Gastrocnemius medialis (tissue), 4 donors: ENCODE data around the gene ASB2. TPM values are rescaled to one million over a fixed set of nuclear protein-coding genes. Genes with fewer than 3 reads are reported as not detected.

Experiments used
- ATAC-seq, 2 donors: fragments of 150-250 bp; one replicate each; pipeline ENCODE4 v1.9.1; 2016
- DNase-seq, 2 donors: peaks; one replicate each; pipeline ENCODE4 v3.0.0-alpha.2; 2019
- H3K27ac ChIP-seq, 4 donors: fragments of 200-600 bp; sonication (generic); 1 replicate in 1 of 4; 2 replicates in 3 of 4; pipeline ENCODE4 v1.5.1; 2016 to 2018; ENCODE audit warnings: mild to moderate bottlenecking in 2 of 4, moderate library complexity in 1 of 4
- H3K27me3 ChIP-seq, 3 donors: fragments of 200-600 bp; sonication (generic) in 2 of 3; 1 replicate in 1 of 3; 2 replicates in 2 of 3; pipeline versions ENCODE4 v1.5.1 to v1.6.0; 2016 to 2019; ENCODE audit warnings: mild to moderate bottlenecking in 1 of 3, moderate library complexity in 1 of 3
- H3K36me3 ChIP-seq, 2 donors: fragments of 200-600 bp; sonication (generic) in 1 of 2; one replicate each; pipeline ENCODE4 v1.5.1; 2017 to 2018
- H3K4me1 ChIP-seq, 2 donors: fragments of 200-600 bp; sonication (generic) in 1 of 2; one replicate each; pipeline ENCODE4 v1.5.1; 2016 to 2017; ENCODE audit warnings: mild to moderate bottlenecking in 2 of 2
- H3K4me3 ChIP-seq, 4 donors: fragments of 200-600 bp; sonication (generic) in 3 of 4; 1 replicate in 1 of 4; 2 replicates in 3 of 4; pipeline ENCODE4 v1.5.1; 2016 to 2019; ENCODE audit warnings: mild to moderate bottlenecking in 2 of 4
- H3K9me3 ChIP-seq, 3 donors: fragments of 200-600 bp; sonication (generic) in 2 of 3; 1 replicate in 1 of 3; 2 replicates in 2 of 3; pipeline ENCODE4 v1.5.1; 2016 to 2019
- POLR2A ChIP-seq, 2 donors: fragments of 450-650 bp; IDR thresholded peaks; one replicate each; pipeline ENCODE4 v1.6.1; 2017; ENCODE audit warnings: antibody characterized with exemption in 2 of 2, mild to moderate bottlenecking in 2 of 2, moderate library complexity in 2 of 2
- in situ Hi-C, 4 donors: fragments of 200-750 bp; cut with MboI; loops; one replicate each; pipeline versions ENCODE4 v1.15.0 to v1.8.0; 2017; ENCODE audit warnings: low sequenced_read_pairs in 4 of 4
- intact Hi-C: fragments of 100-400 bp; cut with DNase I; formaldehyde crosslinking; loops from one replicate; pipeline ENCODE4 v1.15.1; 2023; ENCODE audit warnings: low total_unique reads
- total RNA-seq, 4 donors: library from RNA; depleted of rRNA; stranded (reverse); fragments of >200 nt; gene quantifications; one replicate each; pipeline versions ENCODE4 v1.1.0 to v1.2.3, GENCODE V29; 2016
- TF ChIP-seq, protein P1 (sequence below), 5 experiments: fragments of 450-650 bp in 3 of 5; fragments of 200-600 bp in 2 of 5; sonication (generic) in 2 of 5; IDR thresholded peaks in 4 of 5; conservative IDR thresholded peaks in 1 of 5; 1 replicate in 4 of 5; 2 replicates in 1 of 5; pipeline ENCODE4 v1.5.1; 2016 to 2019; ENCODE audit warnings: antibody characterized with exemption in 5 of 5, mild to moderate bottlenecking in 3 of 5, moderate library complexity in 3 of 5

Gene ASB2
- total RNA-seq, 4 donors from 2014 or later, result 335 to 819 (median 539) TPM

DNA sequence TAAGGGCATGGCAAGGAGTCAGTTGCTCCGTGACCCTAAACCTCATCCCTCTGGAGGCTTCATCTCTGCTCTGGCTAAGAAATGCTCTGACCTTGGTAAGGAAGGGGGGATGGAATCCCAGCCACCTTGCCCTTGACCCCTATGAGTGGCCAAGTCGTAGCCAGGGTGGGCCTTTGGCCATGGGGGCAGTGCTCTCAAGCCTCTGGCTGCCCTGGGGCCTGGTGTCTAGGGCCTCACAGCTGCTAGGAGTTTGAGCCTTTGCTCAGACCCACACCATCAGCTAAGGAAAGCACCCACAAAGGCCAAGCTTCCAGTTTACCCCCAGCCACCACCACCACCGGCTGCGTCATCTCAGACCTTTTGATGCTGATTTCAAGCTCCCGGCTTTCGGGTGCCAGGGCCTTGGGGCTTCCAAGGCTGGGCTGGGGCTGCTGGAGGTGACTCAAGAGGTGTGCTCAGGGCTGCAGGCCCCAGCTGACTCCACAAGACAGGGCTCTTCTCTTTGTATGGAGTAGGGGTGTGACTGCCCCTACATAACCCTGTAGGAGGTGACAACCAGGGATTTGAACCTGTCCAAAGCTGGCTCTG lies 3.7 kb downstream of the ASB2 start:
- TF ChIP-seq, protein P1, sequence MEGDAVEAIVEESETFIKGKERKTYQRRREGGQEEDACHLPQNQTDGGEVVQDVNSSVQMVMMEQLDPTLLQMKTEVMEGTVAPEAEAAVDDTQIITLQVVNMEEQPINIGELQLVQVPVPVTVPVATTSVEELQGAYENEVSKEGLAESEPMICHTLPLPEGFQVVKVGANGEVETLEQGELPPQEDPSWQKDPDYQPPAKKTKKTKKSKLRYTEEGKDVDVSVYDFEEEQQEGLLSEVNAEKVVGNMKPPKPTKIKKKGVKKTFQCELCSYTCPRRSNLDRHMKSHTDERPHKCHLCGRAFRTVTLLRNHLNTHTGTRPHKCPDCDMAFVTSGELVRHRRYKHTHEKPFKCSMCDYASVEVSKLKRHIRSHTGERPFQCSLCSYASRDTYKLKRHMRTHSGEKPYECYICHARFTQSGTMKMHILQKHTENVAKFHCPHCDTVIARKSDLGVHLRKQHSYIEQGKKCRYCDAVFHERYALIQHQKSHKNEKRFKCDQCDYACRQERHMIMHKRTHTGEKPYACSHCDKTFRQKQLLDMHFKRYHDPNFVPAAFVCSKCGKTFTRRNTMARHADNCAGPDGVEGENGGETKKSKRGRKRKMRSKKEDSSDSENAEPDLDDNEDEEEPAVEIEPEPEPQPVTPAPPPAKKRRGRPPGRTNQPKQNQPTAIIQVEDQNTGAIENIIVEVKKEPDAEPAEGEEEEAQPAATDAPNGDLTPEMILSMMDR (IDR thresholded peaks at IDR 0.05 in 4 of 5, conservative IDR thresholded peaks at IDR 0.05 in 1 of 5), result no peak
- TF ChIP-seq POLR2A (IDR thresholded peaks at IDR 0.05), result peak; percentile 6 to 18
- ATAC-seq (peak in 1 of 2 donors; percentile 3), DNase-seq (peak in 1 of 2 donors; percentile 68)
- in situ Hi-C loops (no loop called here), intact Hi-C loops (no loop called here)
- H3K4me3 ChIP-seq, result peak overlapping the region; percentile 61 to 80 (median 76)
- no peaks in the 10 kb centered on the region for H3K36me3 ChIP-seq
- no peaks in the 10 kb centered on the region for H3K27me3 ChIP-seq
- H3K27ac ChIP-seq, result peak overlapping the region; percentile 97 to 100 (median 98)
- no peaks in the 10 kb centered on the region for H3K9me3 ChIP-seq
- H3K4me1 ChIP-seq, result peaks cover 47 to 60% of the 10 kb centered on the region in 2 donors

GRCh38 chr14:93971635-93972027 lies 4.7 kb downstream of the ASB2 start:
- TF ChIP-seq, protein P1 (IDR thresholded peaks at IDR 0.05 in 4 of 5, conservative IDR thresholded peaks at IDR 0.05 in 1 of 5), result no peak
- TF ChIP-seq POLR2A (IDR thresholded peaks at IDR 0.05), result no peak
- Histone ChIP-seq H3K9me3 (no peaks in the 10 kb centered on the region), H3K4me3 (peak overlapping the region; percentile 31 to 80 (median 67)), H3K36me3 (no peaks in the 10 kb centered on the region), H3K4me1 (peaks cover 56 to 64% of the 10 kb centered on the region in 2 donors), H3K27ac (peak overlapping the region; percentile 97 to 100 (median 98)), H3K27me3 (no peaks in the 10 kb centered on the region)
- in situ Hi-C loops (no loop called here), intact Hi-C loops (loop anchor here (2.0 kb wide), 1 partner anchor 31 kb away; no protein-coding TSS in a partner anchor)
- no peak for ATAC-seq
- no peak for DNase-seq

GRCh38 chr14:93970965-93971634 lies 5.3 kb downstream of the ASB2 start:
- Histone ChIP-seq H3K36me3 (no peaks in the 10 kb centered on the region), H3K27me3 (no peaks in the 10 kb centered on the region), H3K4me3 (peak overlapping the region; percentile 31 to 80 (median 67)), H3K9me3 (no peaks in the 10 kb centered on the region), H3K4me1 (peaks cover 61 to 70% of the 10 kb centered on the region in 2 donors), H3K27ac (peak overlapping the region; percentile 97 to 100 (median 98))
- no peak for ATAC-seq
- intact Hi-C loops, result loop anchor here (2.0 kb wide), 1 partner anchor 30 kb away; no protein-coding TSS in a partner anchor
- in situ Hi-C loops, result no loop called here
- DNase-seq, result no peak
- TF ChIP-seq, protein P1 (IDR thresholded peaks at IDR 0.05 in 4 of 5, conservative IDR thresholded peaks at IDR 0.05 in 1 of 5), result no peak
- peak in 1 of 2 donors; percentile 17 for TF ChIP-seq POLR2A (IDR thresholded peaks at IDR 0.05)

GRCh38 chr14:93970585-93970964 lies 5.8 kb downstream of the ASB2 start:
- in situ Hi-C loops, result no loop called here
- ATAC-seq, result no peak
- H3K4me1 ChIP-seq, result peaks cover 66 to 75% of the 10 kb centered on the region in 2 donors

More at GRCh38 chr14:93970585-93970964, 5.8 kb downstream of the ASB2 start:
- peak overlapping the region; percentile 31 to 80 (median 67) for H3K4me3 ChIP-seq
- H3K27ac ChIP-seq, result peak overlapping the region; percentile 97 to 100 (median 98)
- peak in 1 of 2 donors; percentile 69 for DNase-seq
- no peaks in the 10 kb centered on the region for H3K27me3 ChIP-seq
- no peaks in the 10 kb centered on the region for H3K36me3 ChIP-seq
- intact Hi-C loops, result loop anchor here (2.0 kb wide), 1 partner anchor 30 kb away; no protein-coding TSS in a partner anchor
- TF ChIP-seq, protein P1 (IDR thresholded peaks at IDR 0.05 in 4 of 5, conservative IDR thresholded peaks at IDR 0.05 in 1 of 5), result peak in 3 of 5 experiments; percentile 32 to 64 (median 36)
- no peak for TF ChIP-seq POLR2A (IDR thresholded peaks at IDR 0.05)
- no peaks in the 10 kb centered on the region for H3K9me3 ChIP-seq
